HepG2 (cell line): ENCODE data around the gene PPP1R8. TPM values are rescaled to one million over a fixed set of nuclear protein-coding genes. Genes with fewer than 3 reads are reported as not detected.

Experiments used
- DMTF1 ChIP-seq: sonication (generic); formaldehyde crosslinking; IDR thresholded peaks from 2 replicates; pipeline ENCODE4 v1.4.0; 2020; ENCODE audit warnings: mild to moderate bottlenecking, missing genetic modification reagents
- FOXA3 ChIP-seq: IDR thresholded peaks from 2 replicates; pipeline ENCODE4 v1.6.1; 2016; ENCODE audit warnings: missing genetic modification reagents, missing compliant biosample characterization
- GRHL1 ChIP-seq: sonication (generic); formaldehyde crosslinking; conservative IDR thresholded peaks from 2 replicates; pipeline ENCODE4 v1.8.0; 2022; ENCODE audit warnings: missing genetic modification reagents
- LBX2 ChIP-seq: sonication (generic); formaldehyde crosslinking; IDR thresholded peaks from 2 replicates; pipeline ENCODE4 v1.5.0; 2020; ENCODE audit warnings: missing genetic modification reagents, mild to moderate bottlenecking, borderline replicate concordance
- MIER2 ChIP-seq: IDR thresholded peaks from 2 replicates; pipeline ENCODE4 v1.6.1; 2016; ENCODE audit warnings: missing biosample characterization, missing genetic modification reagents
- MXD3 ChIP-seq: IDR thresholded peaks from 2 replicates; pipeline ENCODE4 v1.6.1; 2016; ENCODE audit warnings: mild to moderate bottlenecking, missing biosample characterization, missing genetic modification reagents
- RXRA ChIP-seq: sonication (generic); formaldehyde crosslinking; IDR thresholded peaks from 2 replicates; pipeline ENCODE4 v1.5.1; 2020; ENCODE audit warnings: missing genetic modification reagents
- TBX3 ChIP-seq: fragments of 450-650 bp; IDR thresholded peaks from 2 replicates; pipeline ENCODE4 v1.6.1; 2017; ENCODE audit warnings: antibody characterized with exemption, mild to moderate bottlenecking, inconsistent platforms, borderline replicate concordance
- ZBTB20 ChIP-seq: sonication (generic); formaldehyde crosslinking; IDR thresholded peaks from 2 replicates; pipeline ENCODE4 v1.8.1; 2023; ENCODE audit warnings: missing genetic modification reagents, low read depth, mild to moderate bottlenecking, borderline replicate concordance
- ZBTB25 ChIP-seq: IDR thresholded peaks from 2 replicates; pipeline ENCODE4 v1.6.1; 2018; ENCODE audit warnings: missing genetic modification reagents
- ZBTB37 ChIP-seq: sonication (generic); formaldehyde crosslinking; IDR thresholded peaks from 2 replicates; pipeline ENCODE4 v1.4.0; 2020; ENCODE audit warnings: mild to moderate bottlenecking, missing genetic modification reagents
- ZBTB39 ChIP-seq: sonication (generic); formaldehyde crosslinking; IDR thresholded peaks from 2 replicates; pipeline ENCODE4 v1.5.0; 2020; ENCODE audit warnings: missing genetic modification reagents
- ZFP36L1 ChIP-seq: sonication (generic); formaldehyde crosslinking; IDR thresholded peaks from 2 replicates; pipeline ENCODE4 v1.8.0; 2022; ENCODE audit warnings: mild to moderate bottlenecking, missing genetic modification reagents, moderate library complexity
- ZFP41 ChIP-seq: sonication (generic); formaldehyde crosslinking; IDR thresholded peaks from 2 replicates; pipeline ENCODE4 v1.4.0; 2020; ENCODE audit warnings: mild to moderate bottlenecking, missing genetic modification reagents, borderline replicate concordance
- ZNF232 ChIP-seq: sonication (generic); formaldehyde crosslinking; IDR thresholded peaks from 2 replicates; pipeline ENCODE4 v1.4.0; 2020; ENCODE audit warnings: missing genetic modification reagents, borderline replicate concordance
- ZNF260 ChIP-seq: sonication (generic); formaldehyde crosslinking; IDR thresholded peaks from 2 replicates; pipeline ENCODE4 v1.4.0; 2020; ENCODE audit warnings: missing genetic modification reagents, low read depth, mild to moderate bottlenecking, borderline replicate concordance
- ZNF703 ChIP-seq: sonication (generic); formaldehyde crosslinking; IDR thresholded peaks from 2 replicates; pipeline ENCODE4 v1.5.1; 2020; ENCODE audit warnings: missing genetic modification reagents, mild to moderate bottlenecking, moderate library complexity, borderline replicate concordance
- ZNF713 ChIP-seq: sonication (generic); formaldehyde crosslinking; IDR thresholded peaks from 2 replicates; pipeline ENCODE4 v1.4.0; 2020; ENCODE audit warnings: mild to moderate bottlenecking, missing genetic modification reagents
- polyA plus RNA-seq, 8 experiments: library from polyadenylated mRNA; depleted of rRNA in 3 of 8; stranded (reverse) in 7 of 8; unstranded in 1 of 8; fragments of >200 nt; fragmentation: Illumina TruSeq in 4 of 8; extraction: Trizol in 4 of 8; gene quantifications; 2 replicates each; pipeline versions ENCODE4 v1.2.1 to v1.2.3, GENCODE V29; 2011 to 2016; ENCODE audit warnings: low read depth in 4 of 8, missing spikeins in 1 of 8, mixed read lengths in 1 of 8; ENCODE audit not compliant: insufficient read depth in 1 of 8
- total RNA-seq, 5 experiments: library from RNA; depleted of rRNA; stranded (reverse); fragments of >200 nt; fragmentation: Illumina TruSeq; extraction: Trizol; gene quantifications; 2 replicates each; pipeline ENCODE4 v1.2.3, GENCODE V29; 2016; ENCODE audit warnings: low read depth in 1 of 5

The PPP1R8 gene
- total and polyA plus RNA-seq, 2 of the 13 experiments (the other 11 are each of a cell fraction or from before 2014, with no cell fraction given) = 38.3 to 62.2 TPM

- TF ChIP-seq DMTF1 (CRISPR knock-in tag) = no peak
- TF ChIP-seq ZBTB25 = peak; percentile 70
- TF ChIP-seq TBX3 = no peak
- no peak for TF ChIP-seq ZBTB37
- 0 out of 2 replicates have a peak, but pooled peaks have one; percentile 40 for TF ChIP-seq MIER2
- TF ChIP-seq ZBTB39 (CRISPR knock-in tag) = no peak
- TF ChIP-seq FOXA3 (CRISPR knock-in tag) = peak; percentile 72
- no peak for TF ChIP-seq ZNF703 (CRISPR knock-in tag)
- no peak for TF ChIP-seq ZNF260 (CRISPR knock-in tag)
- TF ChIP-seq GRHL1 (CRISPR knock-in tag) = no peak
- TF ChIP-seq LBX2 = no peak
- TF ChIP-seq ZBTB20 (CRISPR knock-in tag) = no peak
- no peak for TF ChIP-seq MXD3 (CRISPR knock-in tag)
- peak; percentile 28; the same call in 1 of the 2 replicates for TF ChIP-seq ZFP41
- peak; percentile 59; the same call in 1 of the 2 replicates for TF ChIP-seq RXRA
- TF ChIP-seq ZNF232 = no peak; the same call in 1 of the 2 replicates
- peak; percentile 68; the same call in 1 of the 2 replicates for TF ChIP-seq ZFP36L1 (CRISPR knock-in tag)
- TF ChIP-seq ZNF713 (CRISPR knock-in tag) = no peak
These were observed at the start of gene PPP1R8 (continued) for GRCh38 chr1:27830621-27831440.
